ENCODE measurements around the gene LRBA. TPM values are rescaled to one million over a fixed set of nuclear protein-coding genes. Genes with fewer than 3 reads are reported as not detected.
A peak's percentile ranks its signal among the peaks of the same experiment; 100 is the strongest.

Gene LRBA
- total RNA-seq, 1 experiment from 2014 or later: 55.3 TPM

DNA sequence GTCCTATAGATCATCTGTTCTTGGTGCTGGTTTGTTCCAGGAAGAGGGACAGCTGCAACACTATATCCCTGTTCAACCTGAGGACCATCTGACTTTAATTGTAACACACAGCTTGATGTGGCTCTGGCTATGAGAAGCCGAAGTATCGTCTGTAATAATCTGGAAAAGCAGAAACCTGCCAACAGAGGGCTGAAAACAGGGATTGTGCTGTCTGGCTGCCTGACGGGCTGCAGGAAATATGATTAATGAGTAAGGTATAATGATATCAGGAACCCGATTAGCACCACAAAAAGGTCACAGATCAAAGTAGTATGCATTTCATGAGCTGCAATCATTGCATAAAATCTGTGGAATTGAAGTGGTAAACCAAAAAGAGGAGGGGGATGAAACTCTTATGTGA, 603.6 kb downstream of the LRBA start:
- Histone ChIP-seq H2BK20ac (ENCODE audit: low read depth, low read length, poor library complexity, severe bottlenecking) (no peak overlapping the region), H2AK5ac (ENCODE audit: insufficient read length, low read length) (no peak overlapping the region), H3K79me1 (ENCODE audit: insufficient read depth, low read depth, low read length, poor library complexity, severe bottlenecking) (no peaks in the 10 kb centered on the region), H3K9me3 (ENCODE audit: control insufficient read depth, low read depth, low read length) (no peaks in the 10 kb centered on the region), H3K18ac (ENCODE audit: insufficient read length, low read depth, low read length) (no peak overlapping the region), H2BK12ac (ENCODE audit: insufficient read length, low read depth, low read length) (no peak overlapping the region), H3K56ac (ENCODE audit: insufficient read length, low read depth, low read length) (no peak overlapping the region), H4K5ac (ENCODE audit: insufficient read length, low read depth, low read length) (no peak overlapping the region), H2AFZ (ENCODE audit: low read length) (no peak overlapping the region), H3K23me2 (ENCODE audit: insufficient read length, low read depth, low read length, poor library complexity, severe bottlenecking) (no peaks in the 10 kb centered on the region), H4K20me1 (ENCODE audit: control insufficient read depth, insufficient read depth, insufficient read length) (no peaks in the 10 kb centered on the region), H4K91ac (ENCODE audit: insufficient read length, low read depth, low read length) (no peak overlapping the region), H4K8ac (replicated peaks; ENCODE audit: insufficient read length, low read depth, low read length) (no peak overlapping the region), H3K4me2 (ENCODE audit: insufficient read depth, insufficient read length, low read length) (no peak overlapping the region), H2BK15ac (ENCODE audit: low read depth, low read length) (no peak overlapping the region), H3K4ac (ENCODE audit: low read depth, low read length) (no peak overlapping the region), H3K14ac (ENCODE audit: insufficient read depth, low read length) (no peak overlapping the region), H3K23ac (ENCODE audit: insufficient read length, low read depth, low read length) (no peak overlapping the region), H3T11ph (ENCODE audit: low read length) (no peak overlapping the region), H3K9ac (ENCODE audit: extremely low read depth, insufficient read length, low read length) (no peak overlapping the region), H2BK5ac (ENCODE audit: insufficient read length, low read length) (no peak overlapping the region), H3K4me1 (ENCODE audit: insufficient read depth, low read length) (no peaks in the 10 kb centered on the region), H2BK120ac (ENCODE audit: low read depth, low read length, poor library complexity, severe bottlenecking) (no peak overlapping the region), H3K27ac (ENCODE audit: insufficient read length, low read depth, low read length) (no peak overlapping the region), H3K79me2 (ENCODE audit: insufficient read depth, low read length) (no peaks in the 10 kb centered on the region), H3K27me3 (ENCODE audit: insufficient read depth, low read length) (no peaks in the 10 kb centered on the region)
- no peak for DNase-seq
- no peaks in the 10 kb centered on the region for H3K9me3 Mint-ChIP-seq
- H3K4me3 Mint-ChIP-seq: no peak overlapping the region
- TF ChIP-seq, protein P1, sequence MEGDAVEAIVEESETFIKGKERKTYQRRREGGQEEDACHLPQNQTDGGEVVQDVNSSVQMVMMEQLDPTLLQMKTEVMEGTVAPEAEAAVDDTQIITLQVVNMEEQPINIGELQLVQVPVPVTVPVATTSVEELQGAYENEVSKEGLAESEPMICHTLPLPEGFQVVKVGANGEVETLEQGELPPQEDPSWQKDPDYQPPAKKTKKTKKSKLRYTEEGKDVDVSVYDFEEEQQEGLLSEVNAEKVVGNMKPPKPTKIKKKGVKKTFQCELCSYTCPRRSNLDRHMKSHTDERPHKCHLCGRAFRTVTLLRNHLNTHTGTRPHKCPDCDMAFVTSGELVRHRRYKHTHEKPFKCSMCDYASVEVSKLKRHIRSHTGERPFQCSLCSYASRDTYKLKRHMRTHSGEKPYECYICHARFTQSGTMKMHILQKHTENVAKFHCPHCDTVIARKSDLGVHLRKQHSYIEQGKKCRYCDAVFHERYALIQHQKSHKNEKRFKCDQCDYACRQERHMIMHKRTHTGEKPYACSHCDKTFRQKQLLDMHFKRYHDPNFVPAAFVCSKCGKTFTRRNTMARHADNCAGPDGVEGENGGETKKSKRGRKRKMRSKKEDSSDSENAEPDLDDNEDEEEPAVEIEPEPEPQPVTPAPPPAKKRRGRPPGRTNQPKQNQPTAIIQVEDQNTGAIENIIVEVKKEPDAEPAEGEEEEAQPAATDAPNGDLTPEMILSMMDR (conservative IDR thresholded peaks at IDR 0.05): no peak
- peaks cover 0 to 4% (median 0%) of the 10 kb centered on the region in 3 experiments; a peak in 3 of 7 replicates for H3K36me3 Mint-ChIP-seq (ENCODE audit: insufficient read depth in 1 of 3, low read depth in 3 of 3)
- WGBS (ENCODE audit: extremely low coverage, insufficient read length, low lambda C conversion rate): no CpG with 5 or more reads among the region's 4 CpGs
- H3K27me3 Mint-ChIP-seq (ENCODE audit: low read depth): no peaks in the 10 kb centered on the region
- peak overlapping the region in 1 of 3 experiments; percentile 50; a peak in 1 of 7 replicates for H3K27ac Mint-ChIP-seq
- no peaks in the 10 kb centered on the region for H3K4me1 Mint-ChIP-seq
